NCI-H748 (cell line): ENCODE data around the gene PARVA.

Source experiments
- DNase-seq: peaks from one replicate; lab custom pipeline; 2025; ENCODE audit not compliant: unreplicated experiment; lab: John Stamatoyannopoulos, UW

The PARVA gene

DNA sequence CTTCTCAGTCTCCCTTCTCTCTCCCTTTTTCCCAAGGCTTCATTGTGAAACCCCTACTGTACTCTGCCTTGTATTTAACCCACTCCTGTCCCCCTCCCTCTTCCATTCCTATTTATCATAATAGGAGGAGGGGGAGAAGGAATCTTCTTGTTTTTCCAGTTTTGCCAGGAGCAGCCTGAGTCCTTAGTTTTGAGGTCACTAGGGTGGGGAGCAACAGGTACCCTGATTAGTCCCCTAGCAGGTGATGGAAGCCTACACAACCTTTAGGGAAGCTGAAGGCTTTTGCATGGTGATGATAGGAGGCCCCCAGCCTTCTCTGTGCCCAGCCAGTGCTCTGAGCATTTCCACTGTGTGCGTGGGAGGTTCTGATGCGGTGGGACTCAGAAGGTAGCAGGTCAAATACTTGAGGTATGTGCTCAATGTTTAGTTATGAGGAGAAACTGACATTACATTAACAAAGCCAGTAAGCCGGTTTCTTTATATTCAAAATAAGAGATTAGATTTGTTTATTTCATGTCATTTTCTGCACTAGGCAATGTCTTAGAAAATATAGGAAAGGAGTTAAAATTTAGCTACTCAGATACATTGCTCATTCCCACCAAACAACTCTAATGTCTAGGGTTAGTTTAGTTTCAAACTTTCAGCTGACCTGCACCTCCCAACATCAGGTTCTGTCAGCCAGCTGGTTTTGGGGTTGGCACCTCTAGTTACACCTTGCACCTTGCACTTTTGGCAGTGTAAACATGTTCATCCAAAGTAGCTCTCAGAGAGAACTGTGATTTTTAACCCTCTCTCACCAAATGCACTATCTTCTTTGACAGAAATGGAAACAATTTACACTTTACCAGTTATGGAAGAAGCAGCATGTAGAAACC, 26.0 kb downstream of the PARVA start:
- DNase-seq: no peak

DNA sequence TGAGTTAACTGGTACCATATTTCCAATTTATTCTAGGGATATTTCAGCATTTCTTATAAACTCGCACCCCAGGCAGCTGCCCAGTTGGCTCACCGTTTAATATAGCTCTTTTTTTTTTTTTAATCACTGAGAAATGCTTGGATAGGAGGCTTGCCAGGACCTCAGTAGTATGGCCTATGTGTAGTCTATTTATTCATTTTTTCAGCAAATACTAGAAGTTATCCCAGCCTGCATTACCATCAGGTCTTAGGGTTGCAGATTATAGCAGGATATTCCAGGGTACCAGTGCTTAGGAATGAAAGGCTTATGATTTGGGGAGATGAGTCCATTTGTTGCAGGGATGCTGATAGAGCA, 26.6 kb downstream of the PARVA start:
- no peak for DNase-seq

DNA sequence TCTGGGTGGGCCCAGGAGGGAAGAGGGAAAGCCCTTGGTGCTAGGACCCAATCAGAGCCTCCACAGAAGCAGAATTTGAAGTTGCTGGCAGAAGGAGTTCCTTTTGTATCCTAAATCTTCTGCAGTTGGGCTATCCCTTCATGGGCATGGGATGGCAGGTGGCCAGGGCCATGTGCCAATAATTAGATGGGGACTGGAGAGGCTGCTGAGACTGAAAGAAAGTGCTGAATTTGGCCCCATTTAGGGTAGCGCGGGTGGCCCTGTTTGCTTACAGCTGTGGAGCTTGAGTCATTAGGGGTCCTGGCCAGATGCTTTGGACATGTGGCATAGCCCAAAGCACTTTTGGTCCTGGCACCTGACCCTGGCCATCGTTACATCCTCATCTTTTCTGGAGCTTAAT, 27.1 kb downstream of the PARVA start:
- no peak for DNase-seq

DNA sequence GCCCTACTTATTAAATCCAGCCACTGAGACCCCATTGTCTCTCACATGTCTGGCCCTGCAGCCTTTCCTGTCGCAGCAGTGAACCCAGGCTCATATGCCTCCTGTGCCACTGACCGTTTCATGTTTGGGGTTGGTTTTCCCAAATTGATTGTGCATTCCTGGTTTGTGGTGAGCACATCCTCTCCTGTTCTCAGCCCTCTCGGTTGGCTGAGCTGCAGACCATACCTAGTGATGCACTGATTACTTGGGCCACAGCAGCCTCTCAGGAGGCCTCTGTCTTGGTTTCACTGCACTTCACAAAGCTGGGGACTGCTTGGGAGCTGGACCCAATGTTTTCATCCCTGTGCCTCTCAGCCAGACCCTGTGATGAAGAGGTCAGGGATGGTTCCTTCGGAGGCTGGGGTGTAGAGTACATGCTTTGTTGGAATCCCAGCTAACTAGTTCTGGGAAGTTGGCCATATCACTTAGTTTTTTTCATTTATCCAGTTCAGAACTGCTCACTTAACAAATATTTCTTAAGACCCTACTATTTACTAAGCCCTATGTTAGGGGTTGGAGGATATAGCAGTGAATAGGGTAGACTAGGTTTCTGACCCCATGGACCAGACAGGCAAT, 30.9 kb downstream of the PARVA start:
- DNase-seq: no peak

DNA sequence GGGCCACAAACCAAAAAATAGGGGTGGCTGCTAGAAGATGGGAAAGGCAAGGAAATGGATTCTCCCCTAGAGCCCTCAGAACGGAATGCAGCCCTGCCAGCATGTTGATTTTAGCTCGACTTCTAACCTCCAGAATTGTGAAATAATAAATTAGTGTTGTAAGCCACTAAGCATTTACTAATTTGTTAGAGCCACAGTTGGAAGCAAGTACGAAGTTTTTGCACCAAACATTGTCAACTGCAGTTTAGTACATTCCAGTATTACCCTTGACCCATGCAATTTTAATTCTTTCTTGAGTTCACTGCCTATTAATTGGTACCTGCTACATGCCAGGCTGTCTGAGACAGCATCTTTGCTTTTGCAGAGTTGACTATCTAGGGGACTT, 32.2 kb downstream of the PARVA start:
- DNase-seq: no peak

DNA sequence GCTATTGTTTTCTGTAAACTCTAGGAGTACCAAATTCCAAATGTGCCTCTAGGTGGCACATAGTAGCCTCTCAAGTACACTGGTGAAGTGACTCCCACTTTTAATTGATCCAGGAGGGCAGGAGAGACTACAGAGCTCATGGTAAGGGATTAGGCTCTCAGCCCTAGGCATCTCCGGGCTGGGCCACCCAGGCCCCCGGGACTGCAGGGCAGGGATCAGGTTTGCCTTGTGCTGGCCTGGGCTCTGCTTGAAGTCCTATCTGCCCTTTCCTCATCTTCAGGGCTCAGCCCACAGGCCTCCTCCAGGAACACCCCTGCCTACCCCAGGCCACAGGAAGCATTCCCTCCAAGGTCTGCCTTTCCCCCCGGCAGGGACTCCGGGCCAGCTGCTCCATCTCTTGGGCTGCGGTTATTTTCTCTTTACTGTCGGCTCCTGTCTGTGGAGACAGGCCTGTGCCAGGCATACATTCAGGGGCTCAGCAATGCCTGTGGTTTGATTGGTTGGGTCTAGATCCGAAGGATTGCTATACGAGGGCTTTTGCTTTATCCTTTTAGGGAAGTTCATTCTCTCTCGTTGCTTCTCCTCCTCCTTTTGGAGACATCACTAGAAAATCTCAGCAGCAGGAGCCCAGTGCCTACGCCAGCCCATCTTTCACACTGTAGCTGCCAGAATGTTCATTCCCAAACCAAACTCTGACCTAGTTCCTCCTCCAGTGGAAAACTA, 32.8 kb downstream of the PARVA start:
- peak; percentile 32 for DNase-seq

DNA sequence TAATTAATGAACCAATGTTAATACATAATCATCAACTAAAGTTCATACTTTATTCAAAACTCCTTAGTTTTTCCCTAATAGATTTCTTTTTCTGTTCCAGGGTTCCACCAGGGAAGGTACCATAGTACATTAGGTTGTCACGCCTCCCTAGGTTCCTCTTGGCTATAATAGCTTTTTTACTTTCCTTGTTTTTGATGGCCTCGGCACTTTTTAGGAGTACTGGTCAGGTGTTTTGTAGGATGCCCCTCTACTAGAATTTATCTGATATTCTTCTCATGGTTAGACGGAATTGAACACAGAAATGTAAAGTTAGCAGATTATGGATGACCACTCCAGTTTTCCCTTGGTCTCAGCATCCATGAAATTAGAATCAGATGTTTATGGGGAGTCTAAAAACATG, 34.0 kb downstream of the PARVA start:
- DNase-seq: no peak

DNA sequence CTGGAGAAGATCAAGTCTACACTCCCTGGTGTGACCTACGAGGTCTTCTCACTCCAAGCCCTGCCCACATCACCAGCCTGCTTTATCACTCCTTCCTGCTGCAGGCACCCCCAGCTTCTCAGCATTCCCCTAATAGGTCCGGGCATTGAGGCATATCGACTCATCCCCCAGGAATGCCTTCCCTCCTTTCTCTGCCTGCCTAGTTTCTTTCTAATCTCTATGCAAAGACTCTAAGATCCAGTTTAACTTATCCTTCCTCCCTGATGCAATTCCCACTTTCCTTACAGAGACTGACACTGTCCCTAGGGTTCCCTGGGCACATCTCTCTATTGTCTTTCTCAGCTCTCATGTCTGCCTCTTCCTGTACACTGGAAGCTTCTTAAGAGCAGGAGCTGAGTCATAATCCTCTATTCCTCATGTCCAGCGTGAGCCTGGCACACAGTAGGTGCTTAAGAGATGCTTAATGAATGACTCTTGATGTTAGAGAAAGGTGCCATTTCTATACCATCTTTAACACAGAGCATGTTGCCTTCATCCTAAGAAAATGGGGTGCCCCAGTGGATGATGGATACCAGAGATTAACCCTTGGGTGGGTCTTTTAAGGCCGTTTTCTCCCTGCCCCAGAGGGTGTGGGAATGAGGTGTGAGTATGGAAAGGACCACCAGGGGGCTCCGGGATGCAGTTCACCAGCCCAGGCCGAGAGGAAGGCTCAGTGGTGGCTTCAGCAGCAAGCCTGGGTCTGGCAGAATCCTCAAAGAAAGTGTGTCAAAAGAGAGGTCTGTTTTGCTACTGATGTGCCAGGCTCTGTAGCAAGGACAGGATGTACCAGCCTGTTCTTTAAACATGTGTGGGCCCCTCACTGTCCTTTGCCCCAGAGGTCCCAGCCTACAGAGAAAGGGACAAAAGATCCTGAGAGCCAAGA, 34.7 kb downstream of the PARVA start:
- peak; percentile 74 for DNase-seq

DNA sequence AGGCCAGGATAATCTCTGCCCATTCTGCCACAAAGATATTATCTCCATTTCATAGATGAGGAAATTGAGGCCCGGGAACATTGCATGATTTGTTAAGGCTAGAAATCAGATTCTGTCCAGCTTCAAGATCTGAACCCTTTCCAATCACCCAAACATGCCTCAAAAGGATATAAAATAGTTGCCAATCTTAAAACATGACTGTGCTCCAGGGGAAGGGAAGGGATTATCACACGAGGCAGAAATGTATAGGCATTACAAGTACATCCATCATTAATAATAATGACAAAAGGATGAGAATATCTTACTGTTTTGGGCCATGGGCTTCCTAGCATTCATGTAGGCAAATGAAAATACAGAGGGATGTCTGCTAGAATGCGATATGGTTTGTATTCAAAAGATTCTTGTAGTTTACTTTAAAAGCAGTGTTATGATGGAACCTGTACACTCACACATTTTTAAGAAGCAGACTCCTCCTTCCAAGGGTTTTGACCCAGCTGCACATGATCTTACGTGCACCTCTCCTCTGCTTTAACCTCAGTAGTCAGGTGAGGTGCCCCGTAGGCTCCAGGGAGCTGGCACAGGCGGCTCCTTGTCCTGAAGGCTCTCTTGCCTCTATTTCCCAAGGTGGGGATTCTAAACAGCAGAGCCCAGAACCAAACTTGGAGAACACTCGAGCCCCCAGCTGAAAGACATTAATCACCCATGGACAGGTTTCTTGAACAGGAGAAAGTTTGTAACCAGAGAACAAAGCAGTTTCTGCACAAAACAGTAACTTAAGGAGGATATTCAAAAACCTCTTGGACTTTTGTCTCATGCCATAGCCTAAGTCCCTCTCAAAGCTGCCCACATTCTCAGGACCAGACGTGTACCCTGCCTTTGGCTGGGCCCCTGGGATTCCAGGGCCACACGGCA, 36.0 kb downstream of the PARVA start:
- DNase-seq: no peak

DNA sequence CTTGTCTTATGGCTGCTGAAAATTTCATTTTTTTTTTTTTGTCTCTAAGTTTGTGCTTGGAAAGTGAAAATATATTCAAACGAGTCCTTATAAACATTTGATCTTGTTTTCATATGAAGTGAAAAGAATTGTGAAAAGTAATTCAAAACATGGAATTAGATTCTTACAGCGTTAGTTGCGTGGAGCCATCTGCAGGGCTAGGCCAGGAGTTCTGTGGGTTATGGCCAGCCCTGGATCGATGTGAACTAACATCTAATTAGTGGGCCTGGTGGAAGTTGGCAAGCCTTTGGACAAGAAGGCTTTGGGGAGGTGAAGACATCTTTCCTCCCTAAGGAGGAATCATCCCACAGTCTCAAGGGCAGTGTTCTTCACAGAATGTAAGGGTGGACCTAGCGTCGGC, 37.2 kb downstream of the PARVA start:
- no peak for DNase-seq

DNA sequence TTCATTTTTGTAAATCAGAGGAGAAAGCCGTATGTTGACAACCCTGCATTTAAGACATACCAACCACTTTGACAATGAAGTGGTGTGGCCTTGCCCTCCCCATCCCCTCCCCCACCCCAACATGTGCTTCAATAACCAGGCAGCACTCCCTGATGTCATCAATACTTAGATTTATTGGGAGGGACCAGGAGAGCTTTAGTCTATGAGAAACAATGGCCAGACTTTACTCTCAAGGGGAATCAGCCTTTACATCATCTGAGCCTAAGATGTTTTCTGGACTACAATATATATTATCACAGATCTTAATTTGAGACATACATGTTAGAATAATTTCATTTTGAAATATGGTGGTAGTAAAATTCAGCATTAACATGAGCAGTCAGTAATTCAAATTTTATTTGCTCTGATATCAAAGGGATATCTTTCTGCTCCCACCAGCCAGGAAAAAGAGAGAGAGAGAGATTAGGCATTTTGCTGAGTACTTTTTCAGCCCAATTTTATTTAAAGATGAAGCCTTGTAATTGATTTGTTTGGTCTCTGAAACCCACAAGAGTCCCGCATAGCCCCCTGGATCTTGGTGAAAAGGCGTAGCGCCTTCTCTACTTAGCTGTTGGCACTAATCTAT, 38.1 kb downstream of the PARVA start:
- DNase-seq: no peak

DNA sequence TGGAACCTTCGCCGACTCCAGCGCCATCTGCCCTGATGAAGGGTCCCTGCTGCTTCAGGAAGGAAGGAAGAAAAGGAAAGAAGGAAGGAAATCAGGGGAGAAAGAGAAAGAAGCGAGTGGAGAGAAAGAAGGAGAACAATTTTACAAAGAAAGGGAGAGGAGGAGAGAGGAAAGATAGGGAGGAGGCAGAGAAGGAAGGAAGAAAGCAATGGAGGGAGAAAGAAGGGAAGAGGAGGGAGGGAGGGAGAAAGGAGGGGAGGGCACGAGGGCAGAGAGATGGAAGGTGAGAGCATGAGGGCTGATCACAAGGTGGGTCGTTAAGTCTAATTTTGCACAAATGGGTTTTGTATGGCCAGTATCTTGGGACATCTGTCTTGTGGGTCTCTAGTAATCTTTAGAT, 39.2 kb downstream of the PARVA start:
- DNase-seq: no peak

DNA sequence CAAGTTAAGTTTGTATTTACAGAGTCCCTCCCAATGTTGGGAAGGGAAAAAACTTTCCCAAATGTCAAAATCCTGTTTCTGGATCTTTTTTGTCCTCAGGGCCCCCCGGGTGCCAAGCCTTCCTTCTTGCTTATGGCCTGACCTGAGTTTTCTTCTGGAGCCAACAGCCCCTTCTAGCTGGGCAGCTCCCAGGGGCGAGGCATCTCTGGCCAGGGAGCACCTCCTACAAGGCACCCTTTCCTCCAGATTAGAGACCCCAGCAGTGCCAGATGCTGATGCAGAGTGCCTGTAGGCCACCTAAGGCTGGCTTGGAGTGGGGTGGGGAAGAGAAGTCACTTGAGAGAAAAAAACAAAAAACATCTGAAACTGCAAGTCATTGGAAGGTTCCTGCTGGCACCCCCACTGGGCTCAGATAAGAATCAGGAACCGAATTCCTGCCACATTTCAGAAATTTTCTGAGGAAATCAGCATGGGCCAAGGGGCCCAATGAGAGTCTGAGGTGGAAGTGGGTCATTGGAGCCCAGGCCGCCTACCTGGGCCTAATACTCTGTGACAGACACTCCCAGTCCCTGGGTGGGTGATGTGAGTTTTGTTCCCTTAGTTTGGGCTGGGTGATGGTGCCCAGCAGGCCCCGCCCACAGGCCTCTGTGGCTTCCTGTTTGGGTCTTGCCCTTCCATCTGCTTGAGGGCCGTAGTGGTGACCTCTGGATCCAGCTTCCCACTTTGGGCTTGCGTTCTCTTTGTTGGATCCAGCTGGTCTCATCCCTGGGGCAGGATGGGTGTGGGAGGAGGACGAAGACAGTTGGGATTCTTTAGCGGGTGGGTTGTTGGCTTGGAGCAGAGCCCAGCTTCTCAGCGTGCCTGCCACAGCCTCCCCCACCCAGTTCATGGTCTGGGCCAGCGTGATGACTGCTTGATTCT, 40.6 kb downstream of the PARVA start:
- DNase-seq: no peak

DNA sequence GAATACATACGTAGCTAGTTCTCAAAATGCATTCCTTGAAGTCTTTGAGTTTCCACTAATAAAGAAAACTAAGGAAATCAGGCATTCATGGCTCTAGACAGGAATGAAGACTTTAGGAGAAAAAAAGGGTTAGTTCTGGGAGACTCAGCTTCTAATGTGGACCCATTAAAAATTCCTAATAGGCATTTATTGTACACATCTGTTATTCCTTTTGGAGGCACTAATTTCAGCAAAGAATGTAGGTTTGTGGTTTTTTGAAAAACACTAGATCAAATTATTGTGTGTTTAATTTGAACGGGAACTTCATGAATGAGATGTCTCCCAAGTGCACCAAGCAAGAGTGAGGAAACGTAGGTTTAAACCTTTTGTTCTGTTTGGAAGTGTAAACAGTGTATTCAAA, 42.7 kb downstream of the PARVA start:
- no peak for DNase-seq

DNA sequence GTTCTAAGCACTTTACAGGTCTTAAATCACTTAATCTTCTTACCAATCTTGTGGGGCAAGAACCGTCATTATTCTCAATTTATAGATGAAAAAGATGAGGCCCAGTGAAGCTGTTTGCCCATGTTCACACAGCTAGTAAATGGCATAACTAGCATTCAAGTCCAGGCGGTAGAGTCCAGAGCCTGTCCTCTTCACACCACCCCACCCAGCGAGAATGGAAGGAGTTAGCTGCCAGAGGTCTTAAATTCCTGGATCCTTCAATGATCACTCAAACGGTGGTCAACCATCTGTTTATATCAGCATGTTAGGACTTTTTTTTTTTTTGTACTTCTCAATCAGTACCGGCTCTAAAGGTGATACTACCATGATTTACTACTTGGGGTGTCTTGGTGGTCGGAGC, 43.3 kb downstream of the PARVA start:
- no peak for DNase-seq

DNA sequence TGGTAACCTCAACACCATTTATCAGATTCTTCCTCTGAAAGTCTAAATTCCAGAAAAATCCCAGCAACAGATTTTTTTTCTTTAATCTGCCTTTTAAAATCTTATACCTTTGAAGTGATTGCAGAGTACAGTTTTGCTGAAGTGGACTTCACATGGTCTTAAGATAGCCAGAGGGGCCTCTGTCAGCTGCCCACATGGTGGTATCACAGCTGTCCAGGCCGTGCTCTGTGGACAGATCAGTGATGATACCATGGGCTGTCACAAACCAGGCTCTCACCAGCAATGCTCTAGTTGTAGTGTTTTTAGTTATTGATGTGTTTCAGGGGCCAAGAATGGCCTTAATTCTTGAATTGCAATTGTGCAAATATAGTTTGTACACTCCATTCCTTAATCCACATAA, 44.0 kb downstream of the PARVA start:
- no peak for DNase-seq

DNA sequence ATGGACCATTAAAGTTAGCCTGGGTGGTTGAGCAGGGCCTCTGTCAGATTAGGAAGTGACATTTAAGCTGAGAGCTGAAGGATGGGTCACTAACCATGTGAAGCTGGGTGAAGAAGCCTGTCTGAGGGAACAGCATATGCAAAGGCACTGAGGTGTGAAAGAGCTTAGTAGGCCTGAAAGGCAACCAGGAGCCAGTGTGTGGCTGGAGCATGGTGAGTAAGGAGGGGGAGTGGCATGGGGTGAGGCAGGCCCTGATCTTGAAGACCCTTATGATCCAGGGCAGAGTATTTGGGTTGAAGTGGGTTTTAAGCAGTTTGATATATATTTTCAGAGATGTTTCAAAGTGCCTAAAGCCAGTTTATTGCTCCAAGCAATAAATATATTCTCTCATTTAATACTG, 48.8 kb downstream of the PARVA start:
- DNase-seq: no peak

DNA sequence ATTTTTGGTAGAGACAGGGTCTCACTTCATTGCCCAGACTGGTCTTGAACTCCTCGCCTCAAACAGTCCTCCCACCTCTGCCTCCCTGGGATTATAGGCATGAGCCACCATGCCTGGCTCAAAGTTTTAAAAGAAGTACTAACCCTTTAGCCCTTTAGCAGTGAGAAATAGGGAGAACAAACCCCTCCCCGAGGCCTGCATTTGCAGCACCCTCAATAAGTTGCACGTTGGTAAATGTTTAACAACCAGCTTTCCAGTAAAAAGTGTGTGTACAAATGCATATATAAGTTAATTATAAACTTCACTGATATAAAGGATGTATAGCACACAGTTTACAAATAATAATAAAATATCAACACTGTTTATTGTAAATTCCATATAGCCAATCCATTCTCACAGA, 51.8 kb downstream of the PARVA start:
- no peak for DNase-seq

DNA sequence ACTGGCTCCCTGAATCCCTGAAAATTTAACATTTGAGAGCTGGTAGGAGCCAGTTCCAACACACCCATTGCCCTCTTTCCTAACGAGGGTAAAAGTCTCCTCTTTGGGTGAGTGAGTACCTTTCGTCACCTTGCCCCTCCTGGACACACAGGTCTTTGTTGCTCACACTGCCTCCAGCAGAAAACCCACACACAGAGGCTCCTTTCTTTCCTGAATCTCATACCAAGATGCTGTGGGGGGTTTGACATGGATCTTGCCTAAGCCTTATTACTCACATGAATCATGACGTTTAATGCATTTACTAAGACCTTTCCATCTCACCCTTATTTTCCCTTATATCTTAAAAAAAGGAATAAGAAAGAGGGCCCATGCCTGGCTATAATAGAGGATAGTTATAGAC, 53.0 kb downstream of the PARVA start:
- no peak for DNase-seq
